ENCODE data around the gene SOX13.

Gene SOX13
- total RNA-seq = 0.73 to 22.0 (median 8.1) reads per million in 9 experiments

DNA sequence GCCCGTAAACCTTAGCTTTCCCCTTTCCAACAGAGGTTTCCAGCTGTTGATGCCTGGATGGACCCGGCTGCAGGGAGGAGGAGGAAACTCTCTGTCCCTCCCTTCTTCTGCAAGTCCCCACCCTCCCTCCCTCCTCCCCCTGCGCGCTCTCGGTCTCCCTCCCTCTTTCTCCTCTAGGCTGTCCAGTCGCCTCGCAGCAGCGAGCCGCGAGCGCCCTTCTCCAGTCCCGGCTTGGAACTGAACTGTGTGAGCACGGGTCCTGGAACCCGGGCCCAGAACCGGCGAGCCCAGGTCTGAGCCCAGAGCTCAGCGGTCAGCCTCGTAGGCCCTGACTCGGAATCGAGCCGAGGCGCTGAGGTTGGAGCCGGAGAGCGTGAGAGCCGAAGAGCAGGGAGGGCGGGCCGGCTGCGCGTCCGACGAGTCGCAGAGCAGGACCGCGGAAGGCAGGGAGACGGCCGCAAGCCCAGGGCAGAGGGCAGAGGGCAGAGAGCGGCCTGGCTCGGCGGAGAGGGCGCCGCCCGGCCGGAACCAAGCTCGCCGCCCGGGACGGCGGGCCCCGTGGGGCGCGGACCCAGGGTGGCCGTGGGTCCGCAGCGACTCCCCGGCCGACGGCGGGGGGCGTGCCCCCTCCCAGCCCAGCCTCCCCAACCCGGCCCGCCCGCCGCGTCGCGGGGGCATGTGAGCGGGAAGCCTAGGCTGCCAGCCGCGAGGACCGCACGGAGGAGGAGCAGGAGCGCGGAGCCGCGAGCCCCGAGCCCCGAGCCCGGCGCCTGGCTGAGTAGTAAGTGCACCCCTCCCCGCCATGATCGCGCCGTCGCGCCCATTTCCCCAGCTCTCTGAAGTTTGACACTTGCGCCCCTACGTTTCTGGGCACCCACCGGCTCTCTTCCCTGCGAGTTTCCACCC is at the start of gene SOX13:
TSS of gene SOX13 (plus strand) at position 185 of the 906 bp plus-strand sequence. CDS start 39,801 bp downstream, outside the sequence.
- DNase-seq = peak in 1 of 3 experiments; percentile 15
- peak within 1 kb of the TSS; percentile 64 to 74 for H3K27ac Mint-ChIP-seq
- peaks cover 26 to 29% of the 10 kb centered on the region in 2 donors for H3K27me3 Mint-ChIP-seq

DNA sequence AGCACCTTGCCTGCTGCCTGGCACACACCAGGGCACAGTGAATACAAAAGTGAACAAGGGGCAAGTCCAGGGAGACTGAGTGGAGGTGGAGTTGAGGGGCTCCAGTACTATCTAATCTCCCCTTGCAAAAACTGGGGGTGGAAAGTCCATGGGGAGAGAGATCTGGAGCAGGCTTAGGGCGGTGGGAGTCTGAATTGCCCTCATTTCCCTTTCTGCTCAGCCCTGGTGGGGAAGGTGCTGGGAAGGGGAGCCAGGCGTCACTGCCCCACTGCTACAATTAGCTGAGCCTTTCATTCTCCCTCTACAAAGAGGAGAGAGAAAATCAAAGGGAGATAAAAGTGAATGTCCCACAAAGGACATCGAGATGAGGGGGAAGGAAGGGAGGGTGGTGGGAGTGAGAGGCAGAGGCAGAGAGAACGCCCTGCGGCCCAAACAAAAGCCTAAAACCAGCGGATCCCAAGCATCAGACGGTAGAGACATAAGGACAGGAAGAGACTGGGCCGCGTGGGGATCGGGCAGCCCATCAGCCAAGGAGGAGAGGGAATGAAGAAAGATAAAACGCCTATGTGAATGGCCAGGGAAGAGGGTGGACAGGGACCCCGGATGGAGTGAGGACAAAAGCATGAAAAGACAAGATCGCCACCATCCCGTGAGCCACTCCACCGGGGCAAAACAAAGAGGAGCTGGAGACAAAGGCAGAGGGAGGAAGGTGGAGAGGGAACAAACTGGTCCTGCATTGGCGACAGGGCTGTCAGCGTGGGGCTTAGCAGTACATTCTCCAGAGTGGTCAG is 46.8 kb upstream of the SOX13 start:
- ATAC-seq (replicated peaks) (no peak), DNase-seq (no peak)
- Mint-ChIP-seq H3K4me3 (no peak overlapping the region), H3K9me3 (no peaks in the 10 kb centered on the region), H3K36me3 (ENCODE audit: insufficient read depth) (no peaks in the 10 kb centered on the region), H3K4me1 (ENCODE audit: low read depth in 2 of 2) (no peaks in the 10 kb centered on the region), H3K27ac (peak overlapping the region in 1 of 2 donors; percentile 3), H3K27me3 (peaks cover 27 to 32% of the 10 kb centered on the region in 2 donors)

More for the DNA sequence above, at the start of gene SOX13:
- Mint-ChIP-seq H3K9me3 (no peaks in the 10 kb centered on the region), H3K4me3 (peak within 1 kb of the TSS; percentile 89 to 91), H3K4me1 (ENCODE audit: low read depth in 2 of 2) (peaks cover 10 to 23% of the 10 kb centered on the region in 2 donors), H3K36me3 (ENCODE audit: insufficient read depth) (no peaks in the 10 kb centered on the region)
- peak; percentile 66 for ATAC-seq (replicated peaks)

DNA sequence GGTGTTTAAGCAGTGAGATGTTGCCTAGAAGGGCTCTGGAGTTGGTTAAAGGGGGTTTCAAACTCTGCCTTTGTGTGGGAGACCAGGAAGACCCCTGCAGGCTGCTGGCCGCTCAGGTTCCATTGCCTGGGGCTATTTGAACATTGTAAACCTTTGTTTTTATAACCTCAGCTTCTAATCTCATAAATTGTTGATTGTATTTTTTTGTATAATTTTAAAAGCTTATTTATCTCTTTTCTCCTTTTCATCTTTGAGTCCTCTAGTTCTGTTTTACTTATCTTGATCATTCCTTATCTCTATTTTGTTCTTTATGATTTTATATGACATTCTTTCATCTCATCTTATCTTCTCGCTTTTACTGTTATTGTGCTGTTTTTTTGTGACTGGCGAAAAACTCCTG is 45.5 kb upstream of the SOX13 start:
- DNase-seq (no peak), ATAC-seq (replicated peaks) (no peak)
- Mint-ChIP-seq H3K4me3 (no peak overlapping the region), H3K27me3 (peaks cover 27 to 41% of the 10 kb centered on the region in 2 donors), H3K9me3 (no peaks in the 10 kb centered on the region), H3K27ac (no peak overlapping the region), H3K4me1 (ENCODE audit: low read depth in 2 of 2) (no peaks in the 10 kb centered on the region), H3K36me3 (ENCODE audit: insufficient read depth) (no peaks in the 10 kb centered on the region)

DNA sequence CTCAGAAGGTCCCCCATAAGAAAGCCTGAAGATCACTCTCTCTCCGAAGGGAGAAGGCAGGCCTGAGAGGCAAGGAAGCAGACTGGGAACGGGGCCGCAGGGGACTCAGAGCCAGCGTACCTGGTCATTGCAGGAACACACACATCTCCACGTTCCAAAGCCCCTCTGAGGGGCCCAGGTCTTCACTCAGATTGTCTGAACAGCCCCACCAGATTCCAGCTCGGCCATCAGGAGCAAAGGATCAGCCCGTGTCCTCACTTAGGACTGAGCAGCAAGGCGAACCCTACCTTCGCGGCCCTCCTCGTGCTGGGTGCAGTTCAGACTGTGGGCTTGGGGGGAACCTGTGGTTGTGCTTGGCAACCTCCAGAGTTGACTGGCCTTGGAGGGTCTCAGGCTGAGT is 43.9 kb upstream of the SOX13 start:
- Mint-ChIP-seq H3K36me3 (ENCODE audit: insufficient read depth) (no peaks in the 10 kb centered on the region), H3K4me1 (ENCODE audit: low read depth in 2 of 2) (no peaks in the 10 kb centered on the region), H3K4me3 (no peak overlapping the region), H3K9me3 (no peaks in the 10 kb centered on the region), H3K27ac (no peak overlapping the region), H3K27me3 (peaks cover 27 to 51% of the 10 kb centered on the region in 2 donors)
- DNase-seq (no peak), ATAC-seq (replicated peaks) (no peak)

DNA sequence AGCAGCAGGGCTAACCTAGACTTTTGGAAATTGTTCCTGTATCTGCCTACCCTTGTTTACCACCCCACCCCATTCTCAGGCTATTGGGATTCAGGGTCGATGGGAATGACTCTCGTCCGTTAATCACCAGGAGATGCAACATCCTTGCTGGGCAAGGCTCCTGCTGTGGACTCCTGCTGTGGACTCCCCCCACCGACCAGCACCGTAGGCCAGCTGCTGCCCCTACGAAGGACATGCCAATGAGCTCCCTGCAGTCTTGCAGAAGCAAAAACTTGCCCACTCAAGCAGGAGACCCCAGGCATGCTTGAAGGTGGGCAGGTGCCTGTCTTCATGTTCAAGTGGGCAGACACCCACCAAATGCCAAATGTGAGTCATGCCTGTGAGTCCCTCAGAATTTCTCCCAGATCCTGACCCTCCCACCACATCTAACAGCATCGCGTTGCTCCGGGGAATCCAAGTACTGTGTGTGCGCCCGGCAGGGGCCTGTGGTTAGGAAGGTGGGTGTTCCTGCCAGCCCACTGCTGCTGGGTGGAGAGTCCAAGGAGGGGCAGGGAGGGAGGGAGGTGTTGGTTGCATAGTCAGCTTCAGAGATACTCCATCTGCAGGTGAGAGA is 41.7 kb upstream of the SOX13 start:
- Mint-ChIP-seq H3K27me3 (peaks cover 9 to 29% of the 10 kb centered on the region in 2 donors), H3K36me3 (ENCODE audit: insufficient read depth) (no peaks in the 10 kb centered on the region), H3K27ac (no peak overlapping the region), H3K4me1 (ENCODE audit: low read depth in 2 of 2) (no peaks in the 10 kb centered on the region), H3K9me3 (no peaks in the 10 kb centered on the region), H3K4me3 (no peak overlapping the region)
- ATAC-seq (replicated peaks) = no peak
- no peak for DNase-seq

DNA sequence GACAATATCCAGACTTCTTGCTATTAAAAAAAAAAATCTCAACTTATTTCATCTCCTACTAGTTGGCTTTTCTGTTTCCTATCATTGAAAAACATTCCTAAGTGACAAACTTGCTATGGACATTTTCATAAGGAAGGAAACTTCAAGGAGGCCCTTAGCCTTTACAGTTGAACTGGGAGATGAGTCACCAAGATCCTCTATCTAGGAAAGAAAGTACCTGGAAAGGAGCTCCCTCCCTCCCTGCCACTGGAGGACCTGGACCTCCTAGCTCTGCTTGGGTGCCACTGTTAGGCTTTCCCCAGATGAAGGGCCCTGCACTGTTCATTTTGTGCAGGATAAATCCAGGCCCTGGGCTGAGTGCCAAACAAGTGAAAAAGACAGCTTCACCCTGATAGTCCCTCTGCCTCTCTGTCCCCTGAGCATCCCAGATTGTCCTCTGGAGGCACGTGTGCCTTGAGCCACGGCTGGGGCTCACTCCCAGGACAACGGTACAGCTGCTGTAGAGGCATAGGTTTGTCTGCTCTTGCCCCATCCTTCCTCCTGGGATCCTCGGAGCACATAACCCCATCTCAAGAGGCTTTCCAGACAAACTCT is 40.2 kb upstream of the SOX13 start:
- Mint-ChIP-seq H3K9me3 (no peaks in the 10 kb centered on the region), H3K27ac (no peak overlapping the region), H3K4me3 (no peak overlapping the region), H3K27me3 (peaks cover 0 to 23% of the 10 kb centered on the region in 2 donors), H3K4me1 (ENCODE audit: low read depth in 2 of 2) (no peaks in the 10 kb centered on the region), H3K36me3 (ENCODE audit: insufficient read depth) (no peaks in the 10 kb centered on the region)
- ATAC-seq (replicated peaks) (no peak), DNase-seq (no peak)

DNA sequence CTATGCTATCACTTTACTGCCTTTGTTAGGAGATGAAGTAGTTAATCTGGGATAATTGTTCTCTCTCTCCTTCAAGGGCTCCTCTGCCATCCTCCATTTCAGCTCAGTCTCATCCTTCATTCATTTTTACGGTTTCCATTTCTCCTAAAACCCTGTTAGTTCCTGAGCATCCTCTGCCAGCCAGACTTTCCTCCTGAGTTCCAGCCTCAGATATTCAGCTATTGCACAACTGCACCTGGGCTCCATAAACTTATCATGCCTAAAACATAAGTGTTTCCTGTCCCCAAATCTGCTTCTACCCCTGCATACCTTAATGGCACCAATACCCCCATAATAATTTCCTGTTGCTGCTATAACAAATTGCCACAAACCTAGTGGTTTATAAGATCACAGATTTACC is 39.6 kb upstream of the SOX13 start:
- H3K9me3 Mint-ChIP-seq = no peaks in the 10 kb centered on the region
- H3K27me3 Mint-ChIP-seq = peaks cover 0 to 23% of the 10 kb centered on the region in 2 donors
- no peak overlapping the region for H3K4me3 Mint-ChIP-seq
- no peak overlapping the region for H3K27ac Mint-ChIP-seq
- ATAC-seq (replicated peaks) (no peak), DNase-seq (no peak)
- no peaks in the 10 kb centered on the region for H3K36me3 Mint-ChIP-seq (ENCODE audit: insufficient read depth)
- H3K4me1 Mint-ChIP-seq (ENCODE audit: low read depth in 2 of 2) = no peaks in the 10 kb centered on the region

DNA sequence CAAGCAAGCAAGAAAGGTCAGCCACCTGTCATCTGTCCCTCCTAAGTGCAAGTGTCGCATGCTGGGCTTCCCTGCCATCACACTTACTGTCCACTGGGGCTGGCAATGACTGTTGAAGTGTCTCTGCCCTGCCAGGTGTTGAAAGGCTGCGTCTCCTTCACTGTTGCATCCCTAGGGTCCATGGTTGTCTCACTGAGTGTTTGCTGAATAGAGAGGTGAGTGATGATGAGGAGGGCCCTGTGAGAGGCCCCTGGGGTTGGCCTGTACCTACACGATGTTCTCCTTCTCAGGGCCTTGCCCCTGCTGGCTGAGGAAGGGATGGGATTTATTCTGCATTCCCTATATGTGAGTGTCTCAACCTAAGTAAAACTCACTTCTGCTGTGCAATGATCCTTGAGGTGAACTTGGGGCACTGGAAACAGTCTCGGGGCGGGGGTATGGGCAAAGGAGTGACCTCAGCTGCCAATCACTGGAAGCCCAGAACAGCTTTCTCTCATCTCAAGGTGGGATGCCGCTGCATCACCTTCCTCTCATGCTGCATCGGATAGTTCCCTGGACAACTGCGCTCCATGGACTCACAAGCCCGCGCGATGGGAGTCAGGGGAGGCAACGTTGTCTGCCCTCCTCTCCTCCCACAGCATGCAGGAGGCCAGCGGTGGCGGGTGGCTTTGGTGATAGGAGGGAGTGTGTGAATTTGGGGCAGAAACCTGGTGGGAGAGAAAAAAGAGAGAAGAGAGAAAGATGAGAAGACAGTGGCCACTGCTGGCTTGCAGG is 35.8 kb upstream of the SOX13 start:
- ATAC-seq (replicated peaks) (no peak), DNase-seq (no peak)
- Mint-ChIP-seq H3K36me3 (ENCODE audit: insufficient read depth) (no peaks in the 10 kb centered on the region), H3K27me3 (peaks cover 0 to 12% of the 10 kb centered on the region in 2 donors), H3K9me3 (no peaks in the 10 kb centered on the region), H3K4me3 (no peak overlapping the region), H3K27ac (no peak overlapping the region), H3K4me1 (ENCODE audit: low read depth in 2 of 2) (no peaks in the 10 kb centered on the region)

DNA sequence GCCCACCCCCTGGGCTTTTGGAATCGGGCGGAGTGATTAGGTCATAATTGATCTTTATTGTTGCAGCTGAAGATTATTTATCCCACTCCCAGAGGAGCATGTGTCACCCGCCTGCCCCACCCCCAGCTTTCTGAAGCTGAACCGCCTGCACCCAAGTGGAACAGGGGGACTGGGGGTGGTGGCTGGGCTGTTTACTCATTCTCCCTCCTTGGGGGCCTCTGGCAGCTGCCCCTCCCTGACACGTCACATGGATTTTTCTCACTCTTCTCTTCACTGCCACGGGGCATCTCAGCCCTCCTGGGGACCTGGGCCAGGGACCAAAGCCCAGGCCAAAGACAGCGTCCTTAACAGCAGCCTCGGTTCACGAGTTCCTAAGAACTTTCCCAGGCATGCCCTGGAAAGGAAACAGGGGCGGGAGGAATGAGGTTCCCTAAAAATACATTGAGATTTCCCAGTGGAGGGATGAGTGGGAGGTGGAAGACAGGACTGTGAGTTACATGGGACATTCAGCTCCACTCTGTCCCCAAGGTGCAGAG is 31.6 kb upstream of the SOX13 start:
- Mint-ChIP-seq H3K36me3 (ENCODE audit: insufficient read depth) (peaks cover 3% of the 10 kb centered on the region), H3K27ac (no peak overlapping the region), H3K4me1 (ENCODE audit: low read depth in 2 of 2) (no peaks in the 10 kb centered on the region), H3K9me3 (no peaks in the 10 kb centered on the region), H3K4me3 (no peak overlapping the region), H3K27me3 (no peaks in the 10 kb centered on the region)
- DNase-seq (no peak), ATAC-seq (replicated peaks) (no peak)

DNA sequence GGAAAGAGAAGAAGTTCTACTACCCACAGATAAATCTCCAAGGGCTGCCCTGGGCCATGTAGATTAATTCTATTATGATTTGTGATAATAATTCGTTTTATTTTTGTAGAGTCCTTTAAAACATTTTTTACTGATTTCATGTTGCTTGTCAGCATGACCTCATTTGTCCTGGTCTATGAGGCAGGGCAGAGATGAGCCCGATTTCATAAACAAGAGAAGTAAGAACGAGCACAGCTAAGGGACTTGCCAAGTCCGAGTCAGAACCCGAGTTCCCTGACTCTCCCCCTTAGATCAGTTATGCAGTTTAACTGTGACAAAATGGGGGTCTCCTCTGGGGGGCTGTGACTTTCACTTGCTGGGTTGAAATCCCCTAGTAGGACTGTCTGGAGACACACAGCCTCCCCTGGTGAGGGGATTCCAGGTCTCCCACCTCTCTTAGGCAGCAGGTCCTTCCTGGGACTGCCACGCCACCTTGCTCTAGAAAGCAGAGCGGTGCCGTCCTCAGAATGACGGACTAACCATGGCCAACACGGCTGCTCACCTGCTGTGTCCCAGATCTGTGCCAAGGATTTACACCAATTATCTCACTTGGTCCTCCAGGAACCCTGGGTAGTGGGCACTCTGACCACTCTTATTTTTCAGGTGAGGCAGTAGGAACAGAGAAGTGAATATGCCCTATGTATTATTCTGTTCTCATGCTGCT is 31.0 kb upstream of the SOX13 start:
- Mint-ChIP-seq H3K36me3 (ENCODE audit: insufficient read depth) (peaks cover 3% of the 10 kb centered on the region), H3K27ac (peak overlapping the region in 1 of 2 donors; percentile 29)

DNA sequence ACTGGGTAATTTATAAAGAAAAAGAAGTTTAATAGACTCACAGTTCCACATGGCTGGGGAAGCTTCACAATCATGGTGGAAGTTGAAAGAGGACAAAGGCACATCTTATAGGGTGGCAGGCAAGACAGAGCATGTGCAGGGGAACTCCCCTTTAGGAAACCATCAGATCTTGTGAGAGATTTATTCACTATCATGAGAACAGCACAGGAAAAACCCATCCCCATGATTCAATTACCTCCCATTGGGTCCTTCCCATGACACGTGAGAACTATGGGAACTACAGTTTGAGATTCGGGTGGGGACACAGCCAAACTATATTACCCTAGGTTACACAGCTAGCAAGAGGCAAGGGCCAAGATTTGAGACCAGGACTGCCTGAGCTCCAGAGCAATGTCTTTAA is 30.4 kb upstream of the SOX13 start:
- H3K9me3 Mint-ChIP-seq = no peaks in the 10 kb centered on the region
- no peaks in the 10 kb centered on the region for H3K27me3 Mint-ChIP-seq
- ATAC-seq (replicated peaks) (no peak), DNase-seq (no peak)
- H3K4me1 Mint-ChIP-seq (ENCODE audit: low read depth in 2 of 2) = no peaks in the 10 kb centered on the region
- H3K4me3 Mint-ChIP-seq = no peak overlapping the region
- H3K36me3 Mint-ChIP-seq (ENCODE audit: insufficient read depth) = peaks cover 3% of the 10 kb centered on the region
- peak overlapping the region in 1 of 2 donors; percentile 29 for H3K27ac Mint-ChIP-seq

More for the DNA sequence above, 31.0 kb upstream of the SOX13 start:
- DNase-seq (no peak), ATAC-seq (replicated peaks) (no peak)
- no peaks in the 10 kb centered on the region for H3K9me3 Mint-ChIP-seq
- no peaks in the 10 kb centered on the region for H3K4me1 Mint-ChIP-seq (ENCODE audit: low read depth in 2 of 2)
- H3K27me3 Mint-ChIP-seq = no peaks in the 10 kb centered on the region
- no peak overlapping the region for H3K4me3 Mint-ChIP-seq

DNA sequence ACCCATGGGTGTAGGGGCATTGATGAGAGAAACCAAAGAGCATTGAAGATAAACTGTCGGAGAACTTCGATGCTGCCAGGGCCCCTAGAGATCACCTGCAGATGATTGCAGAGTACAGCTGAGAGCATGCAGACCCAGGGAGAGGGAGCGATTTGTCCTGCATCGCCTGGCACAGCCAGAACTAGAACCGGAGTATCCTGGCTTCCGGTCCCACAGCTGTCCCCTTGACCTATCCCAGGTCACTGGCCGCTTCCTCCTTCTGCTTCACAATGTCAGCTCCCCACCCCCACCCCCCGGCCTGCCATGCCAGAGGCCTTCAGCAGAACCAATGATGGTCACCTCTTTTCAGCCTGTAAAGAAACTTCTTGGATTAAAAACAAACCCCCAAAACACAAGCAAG is 29.2 kb upstream of the SOX13 start:
- no peaks in the 10 kb centered on the region for H3K4me1 Mint-ChIP-seq (ENCODE audit: low read depth in 2 of 2)
- ATAC-seq (replicated peaks) (no peak), DNase-seq (no peak)
- H3K27ac Mint-ChIP-seq = no peak overlapping the region
- H3K36me3 Mint-ChIP-seq (ENCODE audit: insufficient read depth) = peaks cover 3% of the 10 kb centered on the region
- no peak overlapping the region for H3K4me3 Mint-ChIP-seq
- no peaks in the 10 kb centered on the region for H3K9me3 Mint-ChIP-seq
- H3K27me3 Mint-ChIP-seq = no peaks in the 10 kb centered on the region

Measured in effector memory CD8-positive, alpha-beta T cell (primary cell).